HG02885 (cell line): ENCODE data around the gene ASB6.
"Not testable (repeated sequence)": the region's sequence is repeated elsewhere in the genome, so short reads cannot be mapped to it uniquely, and the experiment has no call there.

Experiments
- ATAC-seq: cut with Tn5 transposase; IDR thresholded peaks from one replicate; pipeline ENCODE4 v1.9.1; 2021; ENCODE audit warnings: mild to moderate bottlenecking; ENCODE audit not compliant: unreplicated experiment, poor library complexity

The ASB6 gene

DNA sequence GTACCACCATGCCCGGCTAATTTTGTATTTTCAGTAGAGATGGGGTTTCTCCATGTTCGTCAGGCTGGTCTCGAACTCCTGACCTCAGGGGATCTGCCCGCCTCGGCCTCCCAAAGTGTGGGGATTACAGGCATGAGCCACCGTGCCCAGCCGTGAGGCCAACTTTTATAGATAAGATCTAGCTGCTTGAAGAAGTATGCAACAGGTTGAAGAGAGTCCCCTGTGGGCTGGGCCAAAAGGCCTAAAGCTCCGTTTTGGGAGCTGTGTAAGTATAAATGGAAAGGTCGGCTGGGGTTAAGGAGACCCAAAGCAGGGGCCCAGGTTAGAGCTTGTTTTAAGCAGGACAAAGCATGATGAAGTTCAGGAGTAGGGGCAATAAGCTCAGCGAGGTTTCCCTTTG lies 49.2 kb downstream of the ASB6 start:
- ATAC-seq, result not testable (repeated sequence)

DNA sequence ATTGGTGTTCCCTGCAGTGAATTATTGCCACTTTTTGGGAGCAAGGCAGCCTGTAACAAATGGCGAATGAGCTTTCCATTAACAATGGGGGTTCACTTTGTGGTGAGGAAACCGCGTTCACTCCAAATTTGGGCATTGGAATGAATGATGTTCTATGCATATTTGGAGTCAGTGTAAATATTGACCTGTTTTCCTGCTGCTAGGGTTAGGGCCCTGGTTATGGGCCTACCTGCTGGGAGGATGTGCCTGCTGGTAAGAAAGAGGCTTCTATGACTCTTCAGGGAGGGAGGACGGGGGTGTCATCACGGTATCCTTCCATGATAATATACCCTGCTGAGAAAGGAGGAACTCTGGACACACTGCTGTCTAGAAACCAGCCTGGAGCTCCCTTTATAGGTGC lies 50.0 kb downstream of the ASB6 start:
- ATAC-seq, result no peak

DNA sequence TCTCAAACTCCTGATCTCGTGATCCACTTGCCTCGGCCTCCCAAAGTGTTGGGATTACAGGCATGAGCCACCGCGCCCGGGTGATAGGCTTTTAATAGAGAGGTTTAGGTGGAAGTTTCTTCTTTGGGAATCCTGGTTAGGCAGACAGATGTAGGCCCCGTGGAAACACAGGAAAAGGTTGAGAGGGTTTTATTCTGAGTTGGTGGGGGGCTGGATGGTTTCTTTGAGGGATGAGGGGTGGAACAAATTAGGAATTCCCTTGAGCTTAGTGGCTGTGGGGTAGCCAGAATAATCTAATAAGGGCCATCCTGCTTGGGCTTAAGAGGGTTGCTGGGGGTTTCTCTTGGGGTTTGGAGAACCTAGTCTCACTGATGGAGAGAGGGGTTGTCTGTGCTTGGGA lies 51.5 kb downstream of the ASB6 start:
- ATAC-seq, result no peak

DNA sequence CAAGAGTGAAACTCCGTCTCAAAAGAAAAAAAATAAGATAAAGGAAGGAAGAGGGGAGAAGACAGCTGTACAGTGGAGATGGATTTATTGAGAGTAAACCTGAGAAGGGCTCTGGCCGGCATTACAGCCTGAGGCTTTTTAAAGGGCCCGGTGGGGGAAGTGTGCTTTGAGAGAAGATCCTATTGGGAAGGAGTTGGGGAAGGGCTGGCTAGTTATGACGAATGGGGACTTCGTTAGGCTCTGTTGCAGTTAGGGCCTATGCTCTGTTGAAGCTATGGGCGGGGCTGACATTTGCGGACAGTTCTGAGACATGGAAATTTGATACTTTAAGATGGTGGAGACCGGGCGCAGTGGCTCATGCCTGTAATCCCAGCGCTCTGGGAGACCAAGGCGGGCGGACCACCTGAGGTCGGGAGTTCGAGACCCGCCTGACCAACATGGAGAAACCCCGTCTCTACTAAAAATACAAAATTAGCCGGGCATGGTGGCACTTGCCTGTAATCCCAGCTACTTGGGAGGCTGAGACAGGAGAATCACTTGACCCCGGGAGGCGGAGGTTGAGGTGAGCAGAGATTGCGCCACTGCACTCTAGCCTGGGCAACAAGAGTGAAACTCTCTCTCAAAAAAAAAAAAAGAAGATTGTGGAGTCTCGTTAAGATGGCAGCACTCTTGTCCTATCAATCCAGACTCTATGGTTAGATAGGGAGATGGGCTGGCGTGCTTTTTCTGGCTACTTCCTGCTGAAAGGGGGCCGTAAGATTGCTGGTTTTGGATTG lies 54.3 kb downstream of the ASB6 start:
- ATAC-seq, result no peak

DNA sequence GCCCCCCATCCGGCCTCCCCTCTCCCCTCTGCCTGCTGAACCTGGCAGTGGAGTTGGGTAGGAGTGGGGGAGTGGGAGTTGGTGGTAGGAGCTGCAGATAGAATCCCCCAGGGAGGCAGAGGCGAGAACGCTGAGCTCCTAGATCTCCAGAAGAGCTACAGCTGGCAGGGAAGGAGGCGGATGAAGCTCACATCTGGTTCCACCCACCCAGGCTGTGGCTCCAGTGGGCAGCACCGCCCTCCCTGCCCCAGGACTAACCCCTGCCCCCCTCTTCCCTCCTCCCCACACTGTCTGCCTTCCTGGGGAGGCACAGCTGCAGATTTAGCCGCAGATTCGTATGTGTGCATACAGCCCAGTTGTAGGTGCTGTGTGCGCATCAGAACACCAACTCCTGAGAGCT lies 55.3 kb downstream of the ASB6 start:
- no peak for ATAC-seq

DNA sequence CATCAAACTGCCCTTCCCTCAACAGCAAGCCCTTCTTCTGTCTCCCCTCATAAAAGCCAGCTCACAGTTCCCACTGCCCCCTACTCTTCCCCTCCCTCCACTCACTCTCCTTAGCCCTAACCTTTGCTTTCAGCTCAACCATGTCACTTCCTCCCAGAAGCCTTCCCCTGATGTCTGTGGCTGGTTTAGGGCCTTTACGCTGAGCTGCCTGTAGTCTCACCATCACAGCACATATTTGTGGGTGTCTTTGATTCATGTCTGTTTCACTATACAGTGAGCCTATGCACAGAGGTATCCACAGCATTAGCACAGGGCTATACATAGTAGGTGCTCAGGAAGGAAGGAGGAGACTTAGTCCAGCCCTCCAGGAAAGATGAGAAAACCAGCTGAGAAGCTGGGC lies 55.7 kb downstream of the ASB6 start:
- ATAC-seq, result no peak

DNA sequence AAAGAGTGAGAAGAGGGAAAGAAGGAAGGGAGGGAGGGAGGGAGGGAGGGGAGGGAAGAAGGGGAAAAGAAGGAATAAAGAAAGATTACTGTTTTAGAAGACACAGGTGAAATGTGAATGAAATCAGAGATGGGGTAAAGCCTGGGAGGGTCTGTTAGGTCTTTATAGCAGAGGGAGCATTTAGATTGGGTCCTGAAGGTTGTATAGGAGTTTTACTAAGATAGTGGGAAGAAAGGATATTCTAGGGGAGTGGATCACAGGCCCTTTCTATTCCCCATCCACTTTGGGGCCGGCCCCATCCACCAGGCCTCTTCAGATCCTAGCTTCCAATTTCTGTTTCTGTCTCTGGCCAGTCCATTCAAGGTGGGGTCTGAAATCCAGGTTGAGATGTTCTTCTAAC lies 56.6 kb downstream of the ASB6 start:
- no peak for ATAC-seq
